NCI-H1694 (cell line): ENCODE data around the gene PGAP6.

Source experiments
- DNase-seq: peaks from one replicate; lab custom pipeline; 2025; lab: John Stamatoyannopoulos, UW

The PGAP6 gene

GRCh38 chr16:324451-325334 is 57.1 kb downstream of the PGAP6 start:
- DNase-seq = no peak

- no peak for DNase-seq
These were observed 57.7 kb downstream of the PGAP6 start for GRCh38 chr16:324201-324450.

GRCh38 chr16:322476-323143 is 59.2 kb downstream of the PGAP6 start:
- no peak for DNase-seq

- DNase-seq = no peak
These were observed 60.2 kb downstream of the PGAP6 start for GRCh38 chr16:321532-321931.
